Measurements from ENCODE around the gene TEX11. TPM values are rescaled to one million over a fixed set of nuclear protein-coding genes. Genes with fewer than 3 reads are reported as not detected.
"Not testable (repeated sequence)": the region's sequence is repeated elsewhere in the genome, so short reads cannot be mapped to it uniquely, and the experiment has no call there.

TEX11 gene
- polyA plus RNA-seq (ENCODE audit: insufficient read depth in 1 of 5, insufficient read length in 5 of 5, low replicate concordance in 1 of 5) = under 1 TPM in 2 of 5 donors, not detected in 3; 0.04 to 0.05 TPM
- long read RNA-seq, donor 1 = 0 reads
- long read RNA-seq, donor 2 = 0 reads
- long read RNA-seq, donor 3 = 0 reads
- long read RNA-seq, donor 4 = 0 reads
- long read RNA-seq, donor 5 = 0 reads
- long read RNA-seq, donor 6 = 0 reads
- long read RNA-seq, donor 7 = 0 reads
- long read RNA-seq, donor 8 = 0 reads

DNA sequence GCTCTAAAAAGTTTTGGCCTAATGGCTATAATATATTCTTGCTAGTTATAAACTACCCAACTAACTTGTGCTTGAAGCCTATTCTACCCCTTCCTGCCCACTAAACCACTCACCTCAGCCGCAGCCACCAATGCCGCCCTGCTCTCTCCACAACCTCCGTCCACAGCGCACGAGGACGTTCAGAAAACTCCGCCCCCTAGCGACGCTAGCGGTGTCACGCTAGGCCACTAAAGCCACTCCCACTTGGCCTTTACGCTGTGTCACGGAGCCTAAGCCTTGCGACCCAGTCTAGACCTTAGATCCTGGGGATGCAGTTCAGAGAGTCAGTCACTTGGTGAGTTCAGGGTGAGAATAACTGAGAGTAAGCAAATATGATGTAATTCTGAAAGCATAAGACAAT is at the start of gene TEX11:
TSS of gene TEX11 (minus strand) at position 171 of the 400 bp plus-strand sequence. CDS start 922 bp downstream, outside the sequence.
- no peak for DNase-seq

DNA sequence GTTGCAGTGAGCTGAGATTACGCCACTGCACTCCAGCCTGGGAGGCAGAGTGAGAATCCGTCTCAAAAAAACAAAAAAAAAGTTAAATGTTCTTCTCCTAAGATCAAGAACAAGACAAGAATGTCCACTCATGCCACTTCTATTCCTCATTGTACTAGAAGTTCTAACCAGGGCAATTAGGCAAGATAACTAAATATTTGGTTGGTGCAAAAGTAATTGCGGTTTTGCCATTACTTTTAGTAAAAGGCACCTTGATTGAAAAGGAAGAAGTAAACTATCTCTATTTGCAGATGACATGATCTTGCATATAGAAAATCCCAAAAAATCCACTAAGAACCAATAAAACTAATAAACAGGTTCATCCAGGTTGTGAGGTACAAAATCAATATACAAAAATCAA is 46.4 kb upstream of the TEX11 start:
- no peak for DNase-seq

DNA sequence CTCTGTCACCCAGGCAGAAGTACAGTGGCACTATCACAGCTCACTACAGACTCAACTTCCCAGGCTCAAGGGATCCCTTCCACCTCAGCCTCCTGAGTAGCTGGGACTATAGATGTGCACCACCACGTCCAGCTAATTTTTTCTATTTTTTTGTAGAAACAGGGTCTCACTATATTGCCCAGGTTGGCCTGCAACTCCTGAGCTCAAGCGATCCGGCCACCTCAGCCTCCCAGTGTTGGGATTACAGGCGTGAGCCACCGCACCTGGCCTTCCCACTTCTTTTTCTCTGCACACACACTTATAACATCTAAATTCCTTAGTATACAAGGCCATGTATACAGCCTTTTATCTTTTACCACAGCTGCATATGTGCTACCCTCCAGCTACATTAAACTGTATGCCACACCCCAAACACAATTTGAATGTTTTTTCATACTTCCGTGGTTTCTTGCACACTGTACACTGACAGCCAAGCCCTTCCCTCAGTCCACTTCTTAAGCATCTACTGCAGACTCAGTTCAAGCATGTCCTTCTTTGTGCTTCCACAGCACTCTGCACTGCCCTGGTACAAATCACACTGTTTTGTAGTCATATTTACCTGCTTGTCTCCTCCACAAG is 15.9 kb upstream of the TEX11 start:
- DNase-seq = no peak

DNA sequence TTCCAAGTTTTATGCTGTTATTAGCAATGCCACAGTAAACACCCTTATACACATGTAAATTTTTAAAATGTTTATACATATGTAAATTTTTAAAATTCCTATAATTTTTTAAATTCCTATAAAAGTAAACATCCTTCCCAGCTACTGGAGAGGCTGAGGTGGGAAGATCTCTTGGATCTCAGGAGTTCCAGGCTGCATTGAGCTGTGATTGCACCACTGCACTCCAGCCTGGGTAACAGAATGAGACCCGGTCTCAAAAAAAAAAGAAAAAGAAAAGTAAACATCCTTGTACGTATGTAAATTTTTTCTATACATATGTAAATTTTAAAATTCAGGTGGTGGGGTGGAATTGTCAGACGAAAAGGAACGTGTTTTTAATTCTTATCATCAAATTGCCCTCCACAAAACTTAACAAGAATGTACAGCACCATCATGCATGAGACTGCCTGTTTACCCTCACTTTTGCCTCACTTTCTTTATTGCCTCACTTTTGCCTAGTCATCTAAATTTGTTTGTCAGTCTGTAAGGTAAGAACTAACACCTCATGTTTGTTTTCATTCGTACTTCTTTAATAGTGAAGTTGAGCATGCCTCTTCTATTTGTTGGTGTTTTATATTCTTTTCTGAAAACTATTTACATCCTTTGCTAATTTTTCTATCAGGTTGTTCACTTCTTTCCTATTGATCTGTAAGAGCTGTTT is 14.4 kb upstream of the TEX11 start:
- no peak for DNase-seq

DNA sequence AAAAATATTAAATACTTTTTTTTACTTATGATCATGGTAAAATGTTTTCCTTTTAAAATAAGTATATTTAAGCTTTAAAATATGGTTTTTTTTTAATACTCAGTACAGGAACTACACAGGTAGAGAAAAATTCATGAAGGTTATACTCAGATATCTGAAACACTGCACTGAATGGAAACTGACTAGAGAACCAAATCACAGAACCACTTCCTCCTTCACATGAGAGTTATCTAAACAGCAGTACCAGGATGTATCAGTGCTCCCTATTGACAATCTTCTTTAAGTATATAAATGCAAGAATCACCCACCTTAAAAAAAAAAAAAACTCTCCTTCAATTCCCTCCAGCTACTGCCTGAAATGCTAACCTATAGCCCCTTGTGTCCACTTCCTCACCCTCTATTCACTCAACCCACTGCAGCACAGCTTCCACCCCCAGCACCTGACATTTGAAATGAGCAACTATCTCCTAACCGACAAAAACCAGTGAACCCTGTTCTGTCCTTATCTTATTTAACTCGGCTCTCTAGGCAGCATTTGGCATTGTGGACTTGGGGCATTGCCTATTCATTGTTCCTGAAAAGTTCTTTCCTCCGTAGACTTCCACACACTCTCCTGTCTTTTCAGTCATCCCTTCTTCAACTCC is 13.3 kb upstream of the TEX11 start:
- no peak for DNase-seq

DNA sequence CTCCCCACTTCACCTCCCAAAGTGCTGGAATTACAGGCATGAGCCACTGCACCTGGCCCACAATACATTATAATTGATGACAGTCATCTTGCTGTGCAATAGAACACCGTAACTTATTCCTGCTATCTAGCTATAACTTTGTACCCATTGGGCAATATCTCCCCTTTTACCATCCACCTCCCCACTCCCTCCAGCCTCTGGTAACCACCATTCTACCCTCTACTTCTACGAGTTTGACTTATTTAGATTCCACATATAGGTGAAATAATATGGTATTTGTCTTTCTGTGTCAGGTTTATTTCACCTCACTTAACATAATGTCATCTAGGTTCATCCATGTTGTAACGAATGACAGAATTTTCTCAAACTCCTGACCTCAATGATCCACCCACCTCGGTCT is 8.2 kb upstream of the TEX11 start:
- DNase-seq = no peak

DNA sequence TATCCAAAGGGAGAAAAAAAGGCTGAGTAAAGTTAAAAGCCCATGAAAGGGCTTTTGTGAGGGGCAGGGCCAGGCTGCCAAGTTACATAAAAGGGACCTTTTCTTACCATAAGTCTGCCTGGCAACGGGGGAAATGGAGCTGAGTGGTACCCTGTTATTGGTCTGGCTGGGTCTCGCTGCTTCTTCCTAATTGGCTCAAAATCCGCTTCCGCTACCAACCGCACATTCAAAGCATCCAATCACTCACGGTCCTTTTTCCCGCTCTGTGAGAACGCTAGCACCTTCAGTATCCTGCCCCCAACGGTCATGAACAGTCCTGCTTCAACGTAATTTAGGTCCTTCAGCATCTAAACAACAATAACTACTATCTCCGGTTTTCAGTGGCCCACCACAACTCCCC is 611 bp downstream of the TEX11 start:
- DNase-seq = no peak

DNA sequence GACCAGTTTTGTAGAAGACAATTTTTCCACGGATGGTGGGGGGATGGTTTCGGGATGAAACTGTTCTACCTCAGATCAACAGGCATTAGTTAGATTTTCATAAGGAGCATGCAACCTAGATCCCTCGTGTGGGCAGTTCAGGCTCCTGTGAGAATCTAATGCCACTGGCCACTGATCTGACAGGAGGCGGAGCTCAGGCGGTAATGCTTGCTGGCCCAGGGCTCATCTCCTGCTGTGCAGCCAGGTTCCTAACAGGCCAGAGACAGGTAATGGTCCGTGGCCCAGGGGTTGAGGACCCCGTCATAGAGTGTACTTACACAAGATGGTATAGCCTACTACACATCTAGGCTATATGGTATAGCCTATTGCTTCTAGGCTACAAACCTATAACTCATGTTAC is 7.0 kb downstream of the TEX11 start:
- DNase-seq = no peak

DNA sequence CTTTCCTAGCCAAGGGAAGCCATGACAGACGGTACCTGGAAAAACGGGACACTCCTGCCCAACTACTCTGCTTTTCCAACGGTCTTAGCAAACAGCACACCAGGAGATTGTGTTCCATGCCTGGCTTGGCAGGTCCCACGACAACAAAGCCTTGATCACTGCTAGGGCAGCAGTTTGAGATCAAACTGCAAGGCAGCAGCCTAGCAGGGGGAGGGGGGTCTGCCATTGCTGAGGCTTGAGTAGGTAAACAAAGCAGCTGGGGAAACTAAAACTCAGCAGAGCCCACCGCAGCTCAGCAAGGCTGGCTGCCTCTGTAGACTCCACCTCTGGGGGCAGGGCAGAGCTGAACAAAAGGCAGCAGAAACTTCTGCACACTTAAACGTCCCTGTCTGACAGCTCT is 18.1 kb downstream of the TEX11 start:
- not testable (repeated sequence) for DNase-seq

DNA sequence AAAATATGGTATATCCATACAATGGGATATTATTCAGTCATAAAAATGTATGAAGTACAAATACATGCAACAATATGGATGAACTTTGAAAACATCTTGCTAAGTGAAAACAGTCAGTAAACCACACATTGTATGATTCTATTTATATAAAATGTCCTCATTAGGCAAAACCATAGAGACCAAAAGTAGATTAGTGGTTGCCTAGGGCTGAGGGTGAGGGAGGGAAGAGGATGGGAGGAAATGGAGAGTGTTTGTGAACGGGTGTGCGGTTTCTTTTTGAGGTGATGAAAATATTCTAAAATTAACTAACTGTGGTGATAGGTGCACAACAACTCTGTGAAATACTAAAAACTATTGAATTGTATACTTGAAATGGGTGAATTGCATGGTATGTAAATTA is 29.6 kb downstream of the TEX11 start:
- no peak for DNase-seq

DNA sequence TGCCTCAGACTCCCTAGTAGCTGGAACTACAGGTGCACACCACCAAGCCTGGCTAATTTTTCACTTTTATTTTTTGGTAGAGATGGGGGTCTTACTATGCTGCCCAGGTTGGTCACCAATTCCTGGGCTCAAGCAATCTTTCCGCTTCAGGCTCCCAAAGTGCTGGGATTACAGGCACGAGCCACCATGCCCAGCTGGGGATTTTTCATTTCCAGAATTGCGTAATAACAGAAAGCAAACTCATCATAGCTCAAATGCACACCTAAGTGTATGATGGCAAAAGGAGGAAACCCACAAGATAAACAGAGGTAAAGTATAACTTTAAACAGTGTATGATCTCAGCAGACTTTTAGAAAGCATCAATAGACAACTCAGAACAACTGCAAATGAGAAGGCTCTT is 56.2 kb downstream of the TEX11 start:
- DNase-seq = no peak

DNA sequence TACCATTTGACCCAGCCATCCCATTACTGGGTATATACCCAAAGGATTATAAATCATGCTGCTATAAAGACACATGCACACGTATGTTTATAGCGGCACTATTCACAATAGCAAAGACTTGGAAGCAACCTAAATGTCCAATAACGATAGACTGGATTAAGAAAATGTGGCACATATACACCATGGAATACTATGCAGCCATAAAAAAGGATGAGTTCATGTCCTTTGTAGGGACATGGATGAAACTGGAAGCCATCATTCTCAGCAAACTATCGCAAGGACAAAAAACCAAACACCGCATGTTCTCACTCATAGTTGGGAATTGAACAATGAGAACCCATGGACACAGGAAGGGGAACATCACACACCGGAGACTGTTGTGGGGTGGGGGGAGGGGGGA is 64.4 kb downstream of the TEX11 start:
- not testable (repeated sequence) for DNase-seq

DNA sequence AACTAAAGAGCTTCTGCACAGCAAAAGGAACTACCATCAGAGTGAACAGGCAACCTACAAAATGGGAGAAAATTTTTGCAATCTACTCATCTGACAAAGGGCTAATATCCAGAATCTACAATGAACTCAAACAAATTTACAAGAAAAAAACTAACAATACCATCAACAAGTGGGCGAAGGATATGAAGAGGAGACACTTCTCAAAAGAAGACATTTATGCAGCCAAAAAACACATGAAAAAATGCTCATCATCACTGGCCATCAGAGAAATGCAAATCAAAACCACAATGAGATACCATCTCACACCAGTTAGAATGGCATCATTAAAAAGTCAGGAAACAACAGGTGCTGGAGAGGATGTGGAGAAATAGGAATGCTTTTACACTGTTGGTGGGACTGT is 64.9 kb downstream of the TEX11 start:
- DNase-seq = not testable (repeated sequence)

DNA sequence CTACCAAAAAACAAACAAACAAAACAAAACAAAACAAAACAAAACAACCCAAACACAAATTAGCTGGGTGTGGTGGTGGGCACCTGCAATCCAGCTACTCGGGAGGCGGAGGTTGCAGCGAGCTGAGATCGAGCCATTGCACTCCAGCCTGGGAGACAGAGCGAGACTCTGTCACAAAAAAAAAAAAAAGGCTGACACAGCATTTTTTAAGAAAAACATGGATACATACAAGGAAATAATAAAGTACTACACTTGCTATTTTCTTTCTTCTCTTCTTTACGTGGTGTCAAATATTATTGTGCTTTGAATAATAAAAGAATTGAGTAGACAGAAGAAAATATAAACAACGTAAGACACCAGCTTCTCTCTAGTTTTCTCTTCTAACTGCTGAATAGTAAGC is 73.9 kb downstream of the TEX11 start:
- no peak for DNase-seq

DNA sequence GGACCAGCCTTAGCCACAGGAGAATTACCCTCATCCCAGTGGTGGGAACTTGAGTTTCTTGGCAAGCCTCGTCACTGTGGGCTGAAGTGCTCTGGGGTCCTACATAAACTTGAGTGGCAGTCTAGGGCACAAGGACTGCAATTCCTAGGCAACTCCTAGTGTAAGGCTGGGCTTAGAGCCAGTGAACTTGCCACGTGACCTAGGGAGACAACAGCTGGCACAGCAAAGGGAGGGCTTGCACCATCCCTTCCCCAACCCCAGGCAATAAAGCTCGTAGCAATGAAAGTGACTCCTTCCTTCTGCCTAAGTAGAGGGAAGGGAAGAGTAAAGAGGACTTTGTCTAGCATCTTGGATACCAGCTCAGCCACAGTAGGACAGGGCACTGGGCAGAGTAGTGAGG is 81.8 kb downstream of the TEX11 start:
- DNase-seq = peak in 1 of 2 donors; percentile 2

DNA sequence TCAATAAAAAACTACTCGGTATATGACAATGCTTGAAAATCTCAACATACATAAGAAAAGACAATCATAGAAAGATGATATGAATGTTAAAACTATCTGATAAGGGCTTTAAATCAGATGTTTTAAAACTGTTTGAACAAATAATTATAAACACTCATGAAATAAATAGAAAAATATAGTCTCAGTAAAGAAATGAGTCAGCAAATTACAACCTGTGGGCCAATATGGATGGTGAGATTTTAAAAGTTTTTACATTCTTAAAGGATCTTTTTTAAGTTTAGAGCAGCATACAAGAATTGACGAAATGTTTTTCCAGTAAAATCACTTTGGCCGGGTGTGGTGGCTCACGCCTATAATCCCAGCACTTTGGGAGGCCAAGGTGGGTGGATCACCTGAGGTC is 83.1 kb downstream of the TEX11 start:
- no peak for DNase-seq

DNA sequence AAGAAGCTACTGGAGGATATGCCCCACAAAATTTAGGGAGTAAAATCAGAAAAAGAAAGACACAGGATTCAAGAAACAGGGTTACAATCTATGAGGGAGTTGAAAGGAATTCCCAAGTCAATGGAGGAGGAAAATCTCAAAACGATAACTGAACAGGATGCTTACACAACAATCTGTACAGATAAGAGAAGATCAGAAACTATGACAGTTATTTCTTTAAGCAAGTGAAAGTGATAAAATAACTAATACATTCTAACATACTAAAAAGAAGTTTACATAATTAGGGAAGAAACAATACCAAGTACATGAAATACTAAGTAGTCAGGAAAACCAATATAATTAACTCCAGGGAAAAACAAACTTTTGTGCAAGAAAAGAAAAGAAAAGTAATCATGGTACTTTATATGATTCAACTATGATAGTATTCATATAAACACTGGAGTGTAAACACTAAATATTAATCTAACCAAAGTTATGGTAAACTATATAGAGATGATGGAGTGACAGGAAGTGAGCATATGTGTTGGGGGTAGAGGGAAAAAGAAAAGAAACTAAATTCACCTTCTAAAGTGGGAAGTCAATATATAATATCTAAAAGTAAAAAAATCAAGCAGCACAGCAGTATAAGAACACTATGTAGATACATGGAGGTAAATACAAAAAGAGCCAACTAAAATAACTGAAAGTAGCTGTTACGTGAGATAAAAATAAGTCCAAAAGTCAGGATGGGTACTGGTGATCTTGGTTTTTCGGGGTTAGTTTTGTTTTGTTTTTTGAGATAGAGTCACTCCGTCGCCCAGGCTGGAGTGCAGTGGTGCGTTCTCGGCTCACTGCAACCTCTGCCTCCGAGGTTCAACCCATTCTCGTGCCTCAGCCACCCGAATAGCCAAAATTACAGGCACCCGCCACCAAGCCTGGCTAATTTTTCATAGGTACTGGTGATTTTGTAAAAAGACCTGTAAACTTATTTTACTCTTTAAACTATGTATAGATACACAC is 99.3 kb downstream of the TEX11 start:
- DNase-seq = no peak

DNA sequence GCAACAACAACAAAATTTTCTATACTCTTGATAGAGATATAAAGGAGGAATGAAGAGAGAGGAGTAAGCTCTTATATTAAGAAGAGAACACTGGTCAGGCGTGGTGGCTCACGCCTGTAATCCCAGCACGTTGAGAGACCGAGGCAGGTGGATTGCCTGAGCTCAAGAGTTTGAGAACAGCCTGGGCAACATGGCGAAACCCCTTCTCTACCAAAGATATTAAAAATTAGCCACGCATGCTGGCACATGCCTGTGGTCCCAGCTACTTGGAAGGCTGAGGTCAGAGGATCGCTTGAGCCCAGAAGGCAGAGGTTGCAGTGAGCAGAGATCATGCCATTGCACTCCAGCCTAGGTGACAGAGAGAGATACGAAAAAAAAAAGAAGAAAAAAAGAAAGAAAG is 102.4 kb downstream of the TEX11 start:
- no peak for DNase-seq

DNA sequence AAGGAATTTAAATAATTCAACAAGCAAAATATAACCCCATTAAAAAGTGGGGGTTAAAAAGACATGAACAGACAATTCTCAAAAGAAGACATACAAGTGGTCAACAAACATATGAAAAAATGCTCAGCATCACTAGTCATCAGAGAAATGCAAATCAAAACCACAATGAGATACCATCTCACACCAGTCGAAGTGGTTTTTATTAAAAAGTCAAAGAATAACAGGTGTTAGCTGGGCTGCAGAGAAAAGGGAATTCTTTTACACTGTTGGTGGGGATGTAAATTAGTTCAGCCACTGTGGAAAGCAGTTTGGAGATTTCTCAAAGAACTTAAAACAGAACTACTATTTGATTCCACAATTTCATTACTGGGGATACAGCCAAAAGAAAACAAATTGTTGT is 111.8 kb downstream of the TEX11 start:
- DNase-seq = not testable (repeated sequence)

DNA sequence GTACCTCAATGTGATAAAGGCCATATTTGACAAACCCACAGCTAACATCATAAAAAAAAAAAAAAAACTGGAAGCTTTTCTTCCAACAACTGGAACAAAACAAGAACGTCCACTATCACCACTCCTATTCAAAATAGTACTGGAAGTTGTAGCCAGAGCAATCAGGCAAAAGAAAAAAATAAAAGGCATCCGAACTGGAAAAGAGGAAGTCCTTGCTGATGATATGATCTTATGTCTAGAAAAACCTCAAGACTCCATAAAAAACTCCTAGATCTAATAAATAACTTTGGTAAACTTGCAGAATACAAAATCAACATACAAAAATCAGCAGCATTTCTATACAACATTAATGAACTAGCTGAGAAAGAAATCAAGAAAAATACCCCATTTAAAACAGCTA is 134.3 kb downstream of the TEX11 start:
- no peak for DNase-seq

DNA sequence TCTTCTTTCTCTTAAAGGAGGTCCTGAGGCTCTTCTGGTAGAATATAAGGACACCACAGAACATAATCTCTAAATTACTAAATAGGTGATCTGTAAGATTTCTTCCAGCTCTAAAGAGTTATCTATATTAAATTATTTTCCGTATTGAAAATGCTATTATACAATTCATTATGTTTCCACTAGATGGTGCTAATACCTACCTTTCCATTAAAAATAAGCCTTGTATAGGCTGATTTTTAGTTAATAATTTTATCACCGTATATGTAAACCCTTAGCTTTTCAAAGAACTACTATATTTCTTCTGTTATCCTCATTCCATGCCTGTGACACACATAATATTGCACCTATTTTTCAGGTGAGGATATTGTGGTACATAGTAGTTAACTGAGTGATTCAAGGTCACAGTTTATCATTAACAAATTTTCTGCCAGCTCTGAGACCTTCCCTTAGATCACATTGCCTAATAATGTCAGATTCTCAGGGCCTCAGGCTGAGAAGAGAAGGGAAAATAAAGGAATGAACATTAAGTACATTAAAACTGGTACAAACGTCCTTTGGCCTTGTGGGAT is 138.8 kb downstream of the TEX11 start:
- DNase-seq = no peak

Data from right lung (tissue), 10 donors.